TTC549 (cell line): ENCODE results near the gene TRIM46.

ENCODE experiments used
- FAIRE-seq: peaks from 2 replicates; lab custom pipeline; 2012; peaks lifted over from hg19 to GRCh38; lab: Jason Lieb, UNC

Gene TRIM46

GRCh38 chr1:155172732-155173477 lies 744 bp upstream of the TRIM46 start, which contains the start of gene KRTCAP2:
KRTCAP2 (minus strand) TSS chr1:155173304; CDS start chr1:155173224, 80 bp downstream.
- FAIRE-seq: peak; percentile 85

DNA sequence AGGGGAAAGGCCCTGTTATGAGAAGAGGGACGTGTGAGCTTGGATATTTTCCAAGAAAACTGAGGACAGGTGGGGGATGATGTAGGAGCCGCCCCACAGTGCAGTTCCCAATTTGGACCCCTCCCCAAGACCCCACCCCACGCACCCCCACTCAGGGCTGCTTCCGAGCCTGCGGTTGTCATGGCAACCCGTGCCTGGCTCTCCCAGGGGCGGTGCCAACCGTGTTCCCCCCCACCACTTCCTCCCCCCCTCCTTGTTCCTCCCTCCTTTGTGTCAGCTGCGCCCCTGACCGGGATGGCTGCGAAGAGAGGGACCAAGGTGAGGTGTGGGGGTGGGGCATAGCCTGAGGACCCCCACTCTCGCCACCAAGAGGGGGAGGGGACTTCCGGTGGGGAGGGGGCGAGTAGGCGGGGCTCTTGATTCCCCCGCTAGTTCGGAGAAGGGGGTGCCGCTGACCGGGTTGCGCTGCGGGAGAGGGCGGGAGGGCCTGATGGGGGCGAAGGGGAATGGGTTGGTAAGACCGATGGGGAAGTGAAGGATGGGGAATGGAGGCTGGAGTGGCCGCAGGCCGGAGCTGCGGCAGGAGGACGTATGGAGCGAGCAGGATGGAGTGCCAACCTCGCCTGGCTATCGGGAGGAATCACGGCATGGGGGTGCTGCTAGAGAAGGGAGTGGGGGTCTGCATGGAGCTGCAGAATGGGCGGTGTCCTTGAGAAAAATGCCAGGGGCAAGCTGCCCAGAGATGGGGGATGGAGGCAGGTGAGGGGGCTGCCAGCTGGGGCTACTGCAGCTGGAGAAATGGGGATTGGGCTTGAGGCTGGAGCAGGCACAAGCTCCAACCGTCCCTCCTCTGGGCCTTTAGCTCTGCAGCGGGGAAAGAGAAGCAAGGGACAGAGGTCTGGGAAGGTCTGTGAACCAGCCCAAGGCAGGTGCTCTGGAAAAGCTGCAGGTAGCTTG lies 953 bp downstream of the TRIM46 start:
- no peak for FAIRE-seq

GRCh38 chr1:155175281-155175926 lies 1.8 kb downstream of the TRIM46 start:
- no peak for FAIRE-seq

DNA sequence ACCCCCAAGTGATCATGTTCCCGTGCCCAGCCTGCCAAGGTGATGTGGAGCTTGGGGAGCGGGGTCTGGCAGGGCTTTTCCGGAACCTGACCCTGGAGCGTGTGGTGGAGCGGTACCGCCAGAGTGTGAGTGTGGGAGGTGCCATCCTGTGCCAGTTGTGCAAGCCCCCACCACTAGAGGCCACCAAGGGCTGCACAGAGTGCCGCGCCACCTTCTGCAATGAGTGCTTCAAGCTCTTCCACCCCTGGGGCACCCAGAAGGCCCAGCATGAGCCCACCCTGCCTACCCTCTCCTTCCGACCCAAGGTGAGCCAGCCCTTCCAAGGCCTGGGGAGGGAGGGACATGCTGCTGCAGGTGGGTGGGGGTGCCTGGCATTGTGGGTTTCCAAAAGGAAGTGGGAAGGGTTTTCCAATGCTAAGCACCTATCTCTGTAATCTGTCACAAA lies 2.3 kb downstream of the TRIM46 start:
- no peak for FAIRE-seq

- peak; percentile 88 for FAIRE-seq
Observed at GRCh38 chr1:155176544-155177071, 3.0 kb downstream of the TRIM46 start.

DNA sequence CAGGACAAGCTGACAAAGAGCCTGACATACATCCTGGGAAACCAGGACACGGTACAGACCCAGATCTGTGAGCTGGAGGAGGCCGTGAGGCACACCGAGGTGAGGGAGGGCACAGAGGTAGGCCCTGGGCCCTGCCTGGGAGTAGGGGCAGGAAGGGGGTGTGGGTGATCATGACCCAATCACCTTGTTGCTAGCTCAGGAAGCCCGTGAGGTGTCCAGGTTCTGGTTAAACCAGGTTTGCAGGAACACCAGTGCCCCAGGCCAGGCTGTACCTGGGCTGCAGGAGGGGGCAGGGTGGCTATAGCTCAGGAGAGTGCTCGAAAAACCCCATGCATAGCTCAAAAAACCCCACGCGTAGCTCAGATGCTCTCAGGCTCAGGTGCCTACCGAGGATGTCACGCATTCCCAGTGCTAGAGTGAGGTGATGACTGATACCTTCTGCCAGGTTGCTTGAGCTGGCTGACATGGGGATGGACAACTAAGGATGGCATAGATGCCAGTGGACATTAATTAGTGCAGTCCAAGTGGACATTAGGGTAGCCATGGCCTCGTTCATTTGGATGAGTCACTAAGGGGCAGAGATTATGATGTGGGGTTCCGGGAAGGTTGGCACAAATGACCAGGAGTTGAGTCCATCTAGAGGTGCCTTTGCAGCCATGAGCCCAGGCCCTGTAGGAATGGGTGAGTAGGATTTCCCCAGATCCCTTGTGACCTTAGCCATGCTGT lies 3.7 kb downstream of the TRIM46 start:
- FAIRE-seq: no peak

DNA sequence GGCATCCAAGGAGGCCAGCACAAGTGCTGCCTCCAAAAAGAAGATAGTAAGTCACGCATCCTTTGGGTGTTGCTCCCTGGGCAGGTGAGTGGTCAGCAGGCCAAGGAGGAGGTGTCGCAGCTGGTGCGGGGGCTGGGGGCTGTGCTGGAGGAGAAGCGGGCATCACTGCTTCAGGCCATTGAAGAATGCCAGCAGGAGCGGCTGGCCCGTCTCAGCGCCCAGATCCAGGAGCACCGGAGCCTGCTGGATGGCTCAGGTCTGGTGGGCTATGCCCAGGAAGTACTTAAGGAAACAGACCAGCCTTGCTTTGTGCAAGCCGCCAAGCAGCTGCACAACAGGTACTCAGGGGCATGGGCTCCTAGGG lies 4.3 kb downstream of the TRIM46 start:
- no peak for FAIRE-seq

GRCh38 chr1:155178441-155179111 lies 4.9 kb downstream of the TRIM46 start:
- FAIRE-seq: no peak

- FAIRE-seq: no peak
Observed at GRCh38 chr1:155179112-155180031, 5.7 kb downstream of the TRIM46 start.

GRCh38 chr1:155181371-155182051 lies 7.9 kb downstream of the TRIM46 start:
- FAIRE-seq: no peak

GRCh38 chr1:155182052-155182550 lies 8.5 kb downstream of the TRIM46 start:
- no peak for FAIRE-seq

GRCh38 chr1:155183775-155184221 lies 10.1 kb downstream of the TRIM46 start:
- FAIRE-seq: no peak

DNA sequence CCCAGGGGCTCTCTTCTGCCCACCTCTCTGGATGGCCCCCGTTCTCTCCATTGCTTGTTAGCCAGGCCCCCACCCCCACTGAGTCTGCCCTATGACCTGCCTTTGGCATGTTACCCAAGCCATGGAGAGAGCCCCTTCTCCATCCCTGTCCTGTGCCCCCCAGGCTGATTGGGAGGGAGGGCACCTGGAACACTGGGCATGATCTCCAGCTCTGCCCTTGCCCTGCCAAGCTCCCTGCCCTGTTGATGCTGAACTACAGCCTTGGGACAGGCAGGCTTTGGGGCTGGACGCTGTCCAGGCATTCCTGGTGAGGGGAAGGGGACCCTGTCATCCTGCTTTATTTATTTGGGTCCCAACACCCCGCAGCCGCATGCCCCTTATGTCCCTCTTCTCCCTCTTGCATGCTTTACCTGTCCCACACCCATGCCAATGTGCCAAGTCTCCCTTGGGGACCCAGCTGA lies 10.7 kb downstream of the TRIM46 start:
- no peak for FAIRE-seq

GRCh38 chr1:155184835-155185782 lies 11.5 kb downstream of the TRIM46 start:
- FAIRE-seq: no peak

DNA sequence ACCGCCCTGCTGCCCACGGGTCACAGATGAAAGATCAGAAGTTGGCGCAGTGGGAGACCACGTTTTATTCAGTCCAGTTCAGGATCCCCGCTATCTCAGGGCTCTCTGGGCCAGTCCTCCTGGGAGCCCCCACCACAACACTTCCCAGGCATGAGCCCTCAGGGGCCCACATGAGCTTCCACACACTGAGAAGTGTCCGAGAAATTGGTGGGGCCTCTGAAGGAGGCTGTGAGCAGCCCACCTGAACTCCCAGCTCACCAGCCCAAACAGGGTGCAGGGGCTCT lies 12.1 kb downstream of the TRIM46 start:
- FAIRE-seq: no peak

GRCh38 chr1:155186067-155186793 lies 12.6 kb downstream of the TRIM46 start:
- no peak for FAIRE-seq

- FAIRE-seq: no peak
Observed at GRCh38 chr1:155186794-155187455, 13.3 kb downstream of the TRIM46 start.
